ENCODE data around the gene MBD3.

The MBD3 gene

GRCh38 chr19:1606138-1606651 is 13.5 kb upstream of the MBD3 start:
- DNase-seq (ENCODE audit: low read depth, low spot score) = no peak
- no peak for TF ChIP-seq SUZ12 (IDR thresholded peaks at IDR 0.05; ENCODE audit: extremely low read depth, insufficient read depth, insufficient read length)
- TF ChIP-seq YY1 (IDR thresholded peaks at IDR 0.05; ENCODE audit: insufficient read depth, insufficient read length) = no peak
- no peak for TF ChIP-seq ZNF274 (IDR thresholded peaks at IDR 0.05; ENCODE audit: low read depth, low read length)
- Histone ChIP-seq H3K9ac (ENCODE audit: insufficient read length, low read depth) (peak overlapping the region; percentile 72), H3K27me3 (ENCODE audit: insufficient read depth, insufficient read length) (no peaks in the 10 kb centered on the region), H3K9me3 (ENCODE audit: insufficient read depth, low read length) (no peaks in the 10 kb centered on the region), H3K4me1 (ENCODE audit: insufficient read depth, insufficient read length) (peaks cover 18% of the 10 kb centered on the region), H3K36me3 (ENCODE audit: insufficient read depth, insufficient read length, low read length) (peaks cover 40% of the 10 kb centered on the region), H3K4me3 (ENCODE audit: insufficient read length, low read depth) (peak overlapping the region; percentile 42)

GRCh38 chr19:1605236-1606137 is 12.8 kb upstream of the MBD3 start, which contains the start of gene UQCR11:
Gene UQCR11 (minus strand): TSS chr19:1605462. CDS start chr19:1605409, 53 bp downstream.
- Histone ChIP-seq H3K27me3 (ENCODE audit: insufficient read depth, insufficient read length) (no peaks in the 10 kb centered on the region), H3K4me3 (ENCODE audit: insufficient read length, low read depth) (peak within 1 kb of the TSS; percentile 98), H3K9ac (ENCODE audit: insufficient read length, low read depth) (peak within 1 kb of the TSS; percentile 98), H3K4me1 (ENCODE audit: insufficient read depth, insufficient read length) (peaks cover 18% of the 10 kb centered on the region), H3K9me3 (ENCODE audit: insufficient read depth, low read length) (no peaks in the 10 kb centered on the region), H3K36me3 (ENCODE audit: insufficient read depth, insufficient read length, low read length) (peaks cover 38% of the 10 kb centered on the region)
- peak; percentile 92 for DNase-seq (ENCODE audit: low read depth, low spot score)
- TF ChIP-seq ZNF274 (IDR thresholded peaks at IDR 0.05; ENCODE audit: low read depth, low read length) = no peak
- no peak for TF ChIP-seq SUZ12 (IDR thresholded peaks at IDR 0.05; ENCODE audit: extremely low read depth, insufficient read depth, insufficient read length)
- TF ChIP-seq YY1 (IDR thresholded peaks at IDR 0.05; ENCODE audit: insufficient read depth, insufficient read length) = no peak

- peaks cover 51% of the 10 kb centered on the region for H3K36me3 ChIP-seq (ENCODE audit: insufficient read depth, insufficient read length, low read length)
- H3K4me1 ChIP-seq (ENCODE audit: insufficient read depth, insufficient read length) = peaks cover 8% of the 10 kb centered on the region
- no peak overlapping the region for H3K9ac ChIP-seq (ENCODE audit: insufficient read length, low read depth)
- H3K4me3 ChIP-seq (ENCODE audit: insufficient read length, low read depth) = no peak overlapping the region
- H3K27me3 ChIP-seq (ENCODE audit: insufficient read depth, insufficient read length) = no peaks in the 10 kb centered on the region
- TF ChIP-seq ZNF274 (IDR thresholded peaks at IDR 0.05; ENCODE audit: low read depth, low read length) (no peak), SUZ12 (IDR thresholded peaks at IDR 0.05; ENCODE audit: extremely low read depth, insufficient read depth, insufficient read length) (no peak), YY1 (IDR thresholded peaks at IDR 0.05; ENCODE audit: insufficient read depth, insufficient read length) (no peak)
- H3K9me3 ChIP-seq (ENCODE audit: insufficient read depth, low read length) = no peaks in the 10 kb centered on the region
- no peak for DNase-seq (ENCODE audit: low read depth, low spot score)
Measured at GRCh38 chr19:1602091-1602707, 9.5 kb upstream of the MBD3 start.

- Histone ChIP-seq H3K36me3 (ENCODE audit: insufficient read depth, insufficient read length, low read length) (peaks cover 56% of the 10 kb centered on the region), H3K9me3 (ENCODE audit: insufficient read depth, low read length) (no peaks in the 10 kb centered on the region), H3K4me1 (ENCODE audit: insufficient read depth, insufficient read length) (peaks cover 8% of the 10 kb centered on the region), H3K9ac (ENCODE audit: insufficient read length, low read depth) (no peak overlapping the region), H3K4me3 (ENCODE audit: insufficient read length, low read depth) (no peak overlapping the region), H3K27me3 (ENCODE audit: insufficient read depth, insufficient read length) (no peaks in the 10 kb centered on the region)
- no peak for DNase-seq (ENCODE audit: low read depth, low spot score)
- TF ChIP-seq SUZ12 (IDR thresholded peaks at IDR 0.05; ENCODE audit: extremely low read depth, insufficient read depth, insufficient read length) (no peak), YY1 (IDR thresholded peaks at IDR 0.05; ENCODE audit: insufficient read depth, insufficient read length) (no peak), ZNF274 (IDR thresholded peaks at IDR 0.05; ENCODE audit: low read depth, low read length) (no peak)
Measured at GRCh38 chr19:1601613-1602064, 9.0 kb upstream of the MBD3 start.

GRCh38 chr19:1599460-1599846 is 6.8 kb upstream of the MBD3 start:
- Histone ChIP-seq H3K27me3 (ENCODE audit: insufficient read depth, insufficient read length) (no peaks in the 10 kb centered on the region), H3K4me1 (ENCODE audit: insufficient read depth, insufficient read length) (peaks cover 8% of the 10 kb centered on the region), H3K36me3 (ENCODE audit: insufficient read depth, insufficient read length, low read length) (peaks cover 67% of the 10 kb centered on the region), H3K9me3 (ENCODE audit: insufficient read depth, low read length) (no peaks in the 10 kb centered on the region), H3K9ac (ENCODE audit: insufficient read length, low read depth) (no peak overlapping the region), H3K4me3 (ENCODE audit: insufficient read length, low read depth) (no peak overlapping the region)
- no peak for DNase-seq (ENCODE audit: low read depth, low spot score)
- TF ChIP-seq SUZ12 (IDR thresholded peaks at IDR 0.05; ENCODE audit: extremely low read depth, insufficient read depth, insufficient read length) (no peak), ZNF274 (IDR thresholded peaks at IDR 0.05; ENCODE audit: low read depth, low read length) (no peak), YY1 (IDR thresholded peaks at IDR 0.05; ENCODE audit: insufficient read depth, insufficient read length) (no peak)

- no peak for TF ChIP-seq YY1 (IDR thresholded peaks at IDR 0.05; ENCODE audit: insufficient read depth, insufficient read length)
- no peak for TF ChIP-seq ZNF274 (IDR thresholded peaks at IDR 0.05; ENCODE audit: low read depth, low read length)
- no peak for TF ChIP-seq SUZ12 (IDR thresholded peaks at IDR 0.05; ENCODE audit: extremely low read depth, insufficient read depth, insufficient read length)
- Histone ChIP-seq H3K27me3 (ENCODE audit: insufficient read depth, insufficient read length) (no peaks in the 10 kb centered on the region), H3K4me1 (ENCODE audit: insufficient read depth, insufficient read length) (peaks cover 5% of the 10 kb centered on the region), H3K36me3 (ENCODE audit: insufficient read depth, insufficient read length, low read length) (peaks cover 71% of the 10 kb centered on the region), H3K9ac (ENCODE audit: insufficient read length, low read depth) (no peak overlapping the region), H3K4me3 (ENCODE audit: insufficient read length, low read depth) (no peak overlapping the region), H3K9me3 (ENCODE audit: insufficient read depth, low read length) (no peaks in the 10 kb centered on the region)
- no peak for DNase-seq (ENCODE audit: low read depth, low spot score)
Measured at GRCh38 chr19:1598777-1599459, 6.3 kb upstream of the MBD3 start.
